AG09319 (cell line): Measurements from ENCODE around the gene SH3BP2.
A peak's percentile ranks its signal among the peaks of the same experiment; 100 is the strongest.

ENCODE experiments used
- DNase-seq: peaks from one replicate; pipeline ENCODE4 v3.0.0-alpha.2; 2010; ENCODE audit warnings: low read depth; ENCODE audit errors: extremely low read depth
- TF ChIP-seq, protein P1 (sequence below): IDR thresholded peaks from 2 replicates; pipeline ENCODE4 v1.5.1; 2011; ENCODE audit warnings: low read depth, mild to moderate bottlenecking, inconsistent platforms, low read length, moderate library complexity

Gene SH3BP2

DNA sequence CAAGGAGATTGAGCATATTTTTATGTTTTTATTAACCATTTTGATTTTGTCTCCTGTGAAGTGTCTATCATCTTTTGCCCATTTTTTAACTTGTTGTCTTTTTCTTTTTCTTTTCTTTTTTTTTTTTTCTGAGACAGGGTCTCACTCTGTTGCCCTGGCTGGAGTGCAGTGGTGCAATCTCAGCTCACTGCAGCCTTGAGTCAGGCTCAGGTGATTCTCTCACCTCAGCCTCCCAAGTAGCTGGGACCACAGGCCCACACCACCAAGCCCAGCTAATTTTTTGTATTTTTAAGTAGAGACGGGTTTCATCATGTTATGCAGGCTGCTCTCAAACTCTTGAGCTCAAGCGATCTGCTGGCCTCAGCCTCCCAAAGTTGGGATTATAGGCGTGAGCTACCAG lies 46.2 kb downstream of the SH3BP2 start:
- TF ChIP-seq, protein P1, sequence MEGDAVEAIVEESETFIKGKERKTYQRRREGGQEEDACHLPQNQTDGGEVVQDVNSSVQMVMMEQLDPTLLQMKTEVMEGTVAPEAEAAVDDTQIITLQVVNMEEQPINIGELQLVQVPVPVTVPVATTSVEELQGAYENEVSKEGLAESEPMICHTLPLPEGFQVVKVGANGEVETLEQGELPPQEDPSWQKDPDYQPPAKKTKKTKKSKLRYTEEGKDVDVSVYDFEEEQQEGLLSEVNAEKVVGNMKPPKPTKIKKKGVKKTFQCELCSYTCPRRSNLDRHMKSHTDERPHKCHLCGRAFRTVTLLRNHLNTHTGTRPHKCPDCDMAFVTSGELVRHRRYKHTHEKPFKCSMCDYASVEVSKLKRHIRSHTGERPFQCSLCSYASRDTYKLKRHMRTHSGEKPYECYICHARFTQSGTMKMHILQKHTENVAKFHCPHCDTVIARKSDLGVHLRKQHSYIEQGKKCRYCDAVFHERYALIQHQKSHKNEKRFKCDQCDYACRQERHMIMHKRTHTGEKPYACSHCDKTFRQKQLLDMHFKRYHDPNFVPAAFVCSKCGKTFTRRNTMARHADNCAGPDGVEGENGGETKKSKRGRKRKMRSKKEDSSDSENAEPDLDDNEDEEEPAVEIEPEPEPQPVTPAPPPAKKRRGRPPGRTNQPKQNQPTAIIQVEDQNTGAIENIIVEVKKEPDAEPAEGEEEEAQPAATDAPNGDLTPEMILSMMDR, result no peak
- DNase-seq, result no peak

- TF ChIP-seq, protein P1, result no peak
- no peak for DNase-seq
These were observed 49.9 kb downstream of the SH3BP2 start for GRCh38 chr4:2842687-2843262.

GRCh38 chr4:2843263-2843940 lies 50.5 kb downstream of the SH3BP2 start, which contains the start of gene ADD1:
TSS of gene ADD1 (plus strand) at chr4:2843844. CDS start at chr4:2875916, 32,072 bp downstream.
- TF ChIP-seq, protein P1, result no peak
- peak; percentile 82 for DNase-seq

GRCh38 chr4:2843941-2844584 lies 51.2 kb downstream of the SH3BP2 start:
- no peak for DNase-seq
- TF ChIP-seq, protein P1, result no peak

GRCh38 chr4:2846172-2846571 lies 53.3 kb downstream of the SH3BP2 start:
- TF ChIP-seq, protein P1, result no peak
- DNase-seq, result no peak

- TF ChIP-seq, protein P1, result no peak
- DNase-seq, result no peak
These were observed 54.5 kb downstream of the SH3BP2 start for GRCh38 chr4:2847302-2847871.

DNA sequence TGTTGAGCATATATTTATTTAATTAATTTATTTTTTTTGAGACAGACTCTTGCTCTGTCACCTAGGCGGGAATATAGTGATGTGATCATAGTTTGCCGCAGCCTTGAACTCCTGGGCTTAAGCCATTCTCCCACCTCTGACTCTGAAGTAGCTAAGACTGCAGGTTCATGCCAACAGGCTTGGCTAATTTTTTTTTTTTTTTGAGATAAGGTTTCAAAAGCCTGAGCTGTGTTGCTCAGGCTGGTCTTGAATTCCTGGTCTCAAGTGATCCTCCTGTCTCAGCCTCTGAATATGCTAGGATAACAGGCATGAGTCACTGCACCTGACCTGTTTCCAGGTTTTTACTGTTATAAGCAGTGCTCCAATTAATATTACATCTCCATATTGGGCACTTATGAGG lies 55.6 kb downstream of the SH3BP2 start:
- no peak for DNase-seq
- TF ChIP-seq, protein P1, result no peak
